ENCODE results near the gene CCDC7.
"Not testable (repeated sequence)": the region's sequence is repeated elsewhere in the genome, so short reads cannot be mapped to it uniquely, and the experiment has no call there.

The CCDC7 gene

GRCh38 chr10:32905466-32905865 is 459.5 kb downstream of the CCDC7 start:
- H3K4me3 ChIP-seq (ENCODE audit: low read depth, low read length) = no peak overlapping the region
- TF ChIP-seq, protein P1, sequence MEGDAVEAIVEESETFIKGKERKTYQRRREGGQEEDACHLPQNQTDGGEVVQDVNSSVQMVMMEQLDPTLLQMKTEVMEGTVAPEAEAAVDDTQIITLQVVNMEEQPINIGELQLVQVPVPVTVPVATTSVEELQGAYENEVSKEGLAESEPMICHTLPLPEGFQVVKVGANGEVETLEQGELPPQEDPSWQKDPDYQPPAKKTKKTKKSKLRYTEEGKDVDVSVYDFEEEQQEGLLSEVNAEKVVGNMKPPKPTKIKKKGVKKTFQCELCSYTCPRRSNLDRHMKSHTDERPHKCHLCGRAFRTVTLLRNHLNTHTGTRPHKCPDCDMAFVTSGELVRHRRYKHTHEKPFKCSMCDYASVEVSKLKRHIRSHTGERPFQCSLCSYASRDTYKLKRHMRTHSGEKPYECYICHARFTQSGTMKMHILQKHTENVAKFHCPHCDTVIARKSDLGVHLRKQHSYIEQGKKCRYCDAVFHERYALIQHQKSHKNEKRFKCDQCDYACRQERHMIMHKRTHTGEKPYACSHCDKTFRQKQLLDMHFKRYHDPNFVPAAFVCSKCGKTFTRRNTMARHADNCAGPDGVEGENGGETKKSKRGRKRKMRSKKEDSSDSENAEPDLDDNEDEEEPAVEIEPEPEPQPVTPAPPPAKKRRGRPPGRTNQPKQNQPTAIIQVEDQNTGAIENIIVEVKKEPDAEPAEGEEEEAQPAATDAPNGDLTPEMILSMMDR (IDR thresholded peaks at IDR 0.05; ENCODE audit: low read depth, low read length) = no peak

- H3K4me3 ChIP-seq (ENCODE audit: low read depth, low read length) = no peak overlapping the region
- TF ChIP-seq, protein P1 (IDR thresholded peaks at IDR 0.05; ENCODE audit: low read depth, low read length) = no peak
Observed at GRCh38 chr10:32906595-32906994, 460.7 kb downstream of the CCDC7 start.

DNA sequence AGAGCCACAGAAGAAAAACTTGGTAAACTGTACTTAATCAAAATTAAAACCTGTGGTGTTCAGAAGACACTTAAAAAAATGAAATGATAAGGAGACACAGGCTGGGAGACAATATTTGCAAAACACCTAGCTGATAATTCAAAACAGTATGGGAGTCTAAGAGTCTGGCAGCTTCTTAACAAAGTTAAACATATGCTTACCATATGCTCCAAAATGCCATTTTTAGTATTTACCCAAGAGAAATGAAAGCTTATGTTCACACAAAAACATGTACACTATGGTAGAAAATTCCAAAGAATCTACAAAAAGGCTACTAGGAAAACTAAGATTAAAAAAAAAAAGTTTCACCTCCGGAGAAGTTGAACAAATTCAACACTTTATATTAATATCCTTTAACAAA is 463.5 kb downstream of the CCDC7 start:
- TF ChIP-seq, protein P1 (IDR thresholded peaks at IDR 0.05; ENCODE audit: low read depth, low read length) = no peak
- H3K4me3 ChIP-seq (ENCODE audit: low read depth, low read length) = no peak overlapping the region

DNA sequence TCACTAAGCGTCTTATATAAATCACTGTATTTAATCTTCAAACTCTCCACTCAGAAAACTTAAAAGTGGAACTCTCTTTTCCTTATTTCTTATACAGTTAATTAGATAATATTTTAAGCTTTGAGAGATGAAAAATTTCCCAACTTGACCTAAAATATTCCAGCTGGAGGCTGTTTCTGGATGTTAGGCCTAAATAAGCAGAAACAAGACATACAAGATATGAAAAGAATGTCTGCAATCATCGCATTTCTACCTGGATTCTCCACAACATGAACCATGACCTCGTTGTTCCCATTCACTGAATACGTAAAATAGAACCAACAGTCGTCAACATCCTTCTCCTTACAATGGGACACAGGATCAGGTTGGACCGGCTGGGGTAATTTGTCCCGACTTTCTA is 464.0 kb downstream of the CCDC7 start:
- not testable (repeated sequence) for H3K4me3 ChIP-seq (ENCODE audit: low read depth, low read length)

GRCh38 chr10:32911285-32912016 is 465.5 kb downstream of the CCDC7 start:
- no peak overlapping the region for H3K4me3 ChIP-seq (ENCODE audit: low read depth, low read length)
- TF ChIP-seq, protein P1 (IDR thresholded peaks at IDR 0.05; ENCODE audit: low read depth, low read length) = no peak

GRCh38 chr10:32917817-32918216 is 471.9 kb downstream of the CCDC7 start:
- H3K4me3 ChIP-seq (ENCODE audit: low read depth, low read length) = not testable (repeated sequence)

GRCh38 chr10:32922170-32922569 is 476.2 kb downstream of the CCDC7 start:
- no peak overlapping the region for H3K4me3 ChIP-seq (ENCODE audit: low read depth, low read length)
- TF ChIP-seq, protein P1 (IDR thresholded peaks at IDR 0.05; ENCODE audit: low read depth, low read length) = no peak

- no peak overlapping the region for H3K4me3 ChIP-seq (ENCODE audit: low read depth, low read length)
- TF ChIP-seq, protein P1 (IDR thresholded peaks at IDR 0.05; ENCODE audit: low read depth, low read length) = no peak
Observed at GRCh38 chr10:32923134-32923533, 477.2 kb downstream of the CCDC7 start.
